ENCODE data around the gene SDK1. TPM values are rescaled to one million over a fixed set of nuclear protein-coding genes. Genes with fewer than 3 reads are reported as not detected.

SDK1 gene
- total and polyA plus RNA-seq, 8 donors, result 1.6 to 11.2 (median 6.6) TPM

- intact Hi-C loops (cut with DNase I; ENCODE audit: low total_unique reads), result no loop called here
- no peak overlapping the region for H3K27ac ChIP-seq
- no peaks in the 10 kb centered on the region for H3K27me3 ChIP-seq
- H3K36me3 ChIP-seq, result no peaks in the 10 kb centered on the region
- WGBS, 5 donors, result 89 to 95% (median 92%) methylated on average over 9 of the region's 9 CpGs
- DNase-seq, result no peak
- TF ChIP-seq POLR2AphosphoS5 (IDR thresholded peaks at IDR 0.05), result no peak
- no peak for TF ChIP-seq EP300 (IDR thresholded peaks at IDR 0.05)
- TF ChIP-seq POLR2A (IDR thresholded peaks at IDR 0.05), result no peak
- TF ChIP-seq CTCF (IDR thresholded peaks at IDR 0.05), result no peak
- no peaks in the 10 kb centered on the region for H3K9me3 ChIP-seq
- H3K4me1 ChIP-seq, result no peaks in the 10 kb centered on the region
- H3K4me3 ChIP-seq, result no peak overlapping the region
Measured at GRCh38 chr7:3807824-3808223, 506.8 kb downstream of the SDK1 start.

DNA sequence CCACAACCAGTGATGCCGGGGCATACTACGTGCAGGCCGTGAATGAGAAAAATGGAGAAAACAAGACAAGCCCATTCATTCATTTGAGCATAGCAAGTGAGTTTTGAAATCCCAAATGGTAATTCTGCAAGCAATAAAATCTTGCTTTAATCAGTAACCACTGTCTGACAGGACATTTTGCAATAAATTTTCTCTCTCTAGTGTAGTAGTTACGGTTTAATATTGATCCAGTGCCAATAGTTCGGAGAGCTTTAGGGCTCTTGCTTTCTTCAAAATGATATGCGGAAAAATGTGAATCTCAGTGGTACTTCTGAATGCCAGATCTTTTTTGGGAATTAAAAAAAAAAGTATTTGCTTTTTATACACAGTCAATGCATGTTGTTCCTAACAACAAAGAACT lies 520.4 kb downstream of the SDK1 start:
- Histone ChIP-seq H3K27ac (no peak overlapping the region), H3K4me1 (no peaks in the 10 kb centered on the region), H3K36me3 (no peaks in the 10 kb centered on the region), H3K4me3 (no peak overlapping the region), H3K27me3 (no peaks in the 10 kb centered on the region), H3K9me3 (no peaks in the 10 kb centered on the region)
- intact Hi-C loops (cut with DNase I; ENCODE audit: low total_unique reads), result no loop called here
- TF ChIP-seq POLR2AphosphoS5 (IDR thresholded peaks at IDR 0.05), result no peak
- no peak for TF ChIP-seq EP300 (IDR thresholded peaks at IDR 0.05)
- TF ChIP-seq CTCF (IDR thresholded peaks at IDR 0.05), result no peak
- no peak for TF ChIP-seq POLR2A (IDR thresholded peaks at IDR 0.05)
- no peak for DNase-seq
- 85 to 95% (median 89%) methylated on average over 6 of the region's 6 CpGs for WGBS, 5 donors

DNA sequence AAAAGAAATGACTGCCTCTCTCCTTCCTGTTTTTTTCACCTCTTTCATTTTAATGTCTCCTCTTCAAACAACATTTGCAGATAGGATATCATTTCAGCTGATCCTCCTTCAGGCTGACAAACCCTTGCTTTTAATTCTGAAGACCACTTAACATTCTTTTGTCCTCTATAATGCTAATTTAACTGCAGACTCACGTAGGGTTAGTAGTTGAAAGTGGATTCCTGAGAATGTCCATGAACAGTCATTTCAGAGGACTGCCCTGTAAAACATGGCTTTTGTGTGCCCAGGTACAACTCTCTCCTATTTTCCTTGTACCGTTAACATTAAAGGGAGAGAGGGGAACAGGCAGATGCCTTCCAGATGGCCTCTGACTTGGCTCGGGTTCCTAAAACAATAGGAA lies 524.4 kb downstream of the SDK1 start:
- TF ChIP-seq CTCF (IDR thresholded peaks at IDR 0.05) (no peak), POLR2AphosphoS5 (IDR thresholded peaks at IDR 0.05) (no peak), POLR2A (IDR thresholded peaks at IDR 0.05) (no peak)
- no peak for DNase-seq
- intact Hi-C loops (cut with DNase I; ENCODE audit: low total_unique reads), result no loop called here
- Histone ChIP-seq H3K4me3 (no peak overlapping the region), H3K36me3 (no peaks in the 10 kb centered on the region), H3K27me3 (no peaks in the 10 kb centered on the region), H3K9me3 (no peaks in the 10 kb centered on the region), H3K4me1 (no peaks in the 10 kb centered on the region), H3K27ac (no peak overlapping the region)
- WGBS, 5 donors, result 76 to 89% (median 85%) methylated on average over 3 of the region's 3 CpGs

- intact Hi-C loops (cut with DNase I; ENCODE audit: low total_unique reads), result no loop called here
- no peak for DNase-seq
- WGBS, 5 donors, result 73 to 89% (median 86%) methylated on average over 4 of the region's 4 CpGs
- Histone ChIP-seq H3K4me3 (no peak overlapping the region), H3K36me3 (no peaks in the 10 kb centered on the region), H3K4me1 (no peaks in the 10 kb centered on the region), H3K9me3 (no peaks in the 10 kb centered on the region), H3K27me3 (no peaks in the 10 kb centered on the region), H3K27ac (no peak overlapping the region)
- TF ChIP-seq POLR2AphosphoS5 (IDR thresholded peaks at IDR 0.05) (no peak), POLR2A (IDR thresholded peaks at IDR 0.05) (no peak), EP300 (IDR thresholded peaks at IDR 0.05) (no peak), CTCF (IDR thresholded peaks at IDR 0.05) (no peak)
Measured at GRCh38 chr7:3832199-3832598, 531.1 kb downstream of the SDK1 start.
